ENCODE results near the gene CWF19L1. TPM values are rescaled to one million over a fixed set of nuclear protein-coding genes. Genes with fewer than 3 reads are reported as not detected.
A peak's percentile ranks its signal among the peaks of the same experiment; 100 is the strongest.
"Not testable (repeated sequence)": the region's sequence is repeated elsewhere in the genome, so short reads cannot be mapped to it uniquely, and the experiment has no call there.

CWF19L1 gene
- total and polyA plus RNA-seq, 7 donors = 13.8 to 23.4 (median 15.3) TPM

GRCh38 chr10:100306861-100307260 is 39.4 kb upstream of the CWF19L1 start:
- no peaks in the 10 kb centered on the region for H3K9me3 ChIP-seq
- no peak for DNase-seq
- H3K4me3 ChIP-seq = no peak overlapping the region
- intact Hi-C loops (cut with DNase I) = no loop called here
- no peaks in the 10 kb centered on the region for H3K4me1 ChIP-seq
- H3K36me3 ChIP-seq = no peaks in the 10 kb centered on the region
- no peak for TF ChIP-seq POLR2A (IDR thresholded peaks at IDR 0.05)
- no peak for TF ChIP-seq CTCF (IDR thresholded peaks at IDR 0.05)
- TF ChIP-seq POLR2AphosphoS5 (IDR thresholded peaks at IDR 0.05) = no peak
- TF ChIP-seq EP300 (IDR thresholded peaks at IDR 0.05) = no peak
- WGBS, 2 donors = 89 to 94% methylated on average over 5 of the region's 5 CpGs
- no peak overlapping the region for H3K27ac ChIP-seq
- peaks cover 0 to 40% (median 0%) of the 10 kb centered on the region in 3 donors for H3K27me3 ChIP-seq

- Histone ChIP-seq H3K27me3 (peaks cover 0 to 40% (median 0%) of the 10 kb centered on the region in 3 donors), H3K4me1 (no peaks in the 10 kb centered on the region), H3K27ac (no peak overlapping the region), H3K36me3 (no peaks in the 10 kb centered on the region), H3K9me3 (no peaks in the 10 kb centered on the region), H3K4me3 (no peak overlapping the region)
- WGBS, 2 donors = 74 to 90% methylated on average over 3 of the region's 3 CpGs
- no peak for DNase-seq
- TF ChIP-seq EP300 (IDR thresholded peaks at IDR 0.05) (no peak), POLR2AphosphoS5 (IDR thresholded peaks at IDR 0.05) (no peak), POLR2A (IDR thresholded peaks at IDR 0.05) (no peak), CTCF (IDR thresholded peaks at IDR 0.05) (no peak)
- intact Hi-C loops (cut with DNase I) = no loop called here
Measured at GRCh38 chr10:100304414-100304813, 37.0 kb upstream of the CWF19L1 start.

GRCh38 chr10:100303724-100304319 is 36.4 kb upstream of the CWF19L1 start:
- no peak overlapping the region for H3K4me3 ChIP-seq
- no peaks in the 10 kb centered on the region for H3K36me3 ChIP-seq
- peaks cover 0 to 40% (median 0%) of the 10 kb centered on the region in 3 donors for H3K27me3 ChIP-seq
- TF ChIP-seq EP300 (IDR thresholded peaks at IDR 0.05) = no peak
- TF ChIP-seq CTCF (IDR thresholded peaks at IDR 0.05) = peak; percentile 27 to 43 (median 33)
- TF ChIP-seq POLR2A (IDR thresholded peaks at IDR 0.05) = no peak
- no peaks in the 10 kb centered on the region for H3K4me1 ChIP-seq
- DNase-seq = no peak
- H3K9me3 ChIP-seq = no peaks in the 10 kb centered on the region
- H3K27ac ChIP-seq = no peak overlapping the region
- WGBS, 2 donors = 20 to 33% methylated on average over 7 of the region's 7 CpGs
- intact Hi-C loops (cut with DNase I) = no loop called here

- H3K9me3 ChIP-seq; H3K27ac ChIP-seq; H3K4me3 ChIP-seq; H3K36me3 ChIP-seq; DNase-seq; H3K4me1 ChIP-seq; intact Hi-C loops (cut with DNase I): not testable (repeated sequence)
- peaks cover 0 to 36% (median 0%) of the 10 kb centered on the region in 3 donors for H3K27me3 ChIP-seq
- 57 to 70% methylated on average over 5 of the region's 5 CpGs for WGBS, 2 donors
Measured at GRCh38 chr10:100301123-100301522, 33.7 kb upstream of the CWF19L1 start.

GRCh38 chr10:100297242-100297641 is 29.8 kb upstream of the CWF19L1 start:
- H3K27ac ChIP-seq = no peak overlapping the region
- no peaks in the 10 kb centered on the region for H3K36me3 ChIP-seq
- H3K9me3 ChIP-seq = no peaks in the 10 kb centered on the region
- DNase-seq = no peak
- no peak overlapping the region for H3K4me3 ChIP-seq
- peaks cover 0 to 18% (median 0%) of the 10 kb centered on the region in 3 donors for H3K27me3 ChIP-seq
- intact Hi-C loops (cut with DNase I) = no loop called here
- TF ChIP-seq CTCF (IDR thresholded peaks at IDR 0.05) (no peak), POLR2A (IDR thresholded peaks at IDR 0.05) (no peak), POLR2AphosphoS5 (IDR thresholded peaks at IDR 0.05) (no peak), EP300 (IDR thresholded peaks at IDR 0.05) (no peak)
- 73% methylated on average over 9 of the region's 9 CpGs for WGBS, 2 donors
- H3K4me1 ChIP-seq = no peaks in the 10 kb centered on the region

Data from sigmoid colon (tissue), 7 donors.